GM19035 (cell line): ENCODE data around the gene PKP4.

Source experiments
- ATAC-seq: cut with Tn5 transposase; IDR thresholded peaks from one replicate; pipeline ENCODE4 v1.9.1; 2021; ENCODE audit not compliant: unreplicated experiment

PKP4 gene

DNA sequence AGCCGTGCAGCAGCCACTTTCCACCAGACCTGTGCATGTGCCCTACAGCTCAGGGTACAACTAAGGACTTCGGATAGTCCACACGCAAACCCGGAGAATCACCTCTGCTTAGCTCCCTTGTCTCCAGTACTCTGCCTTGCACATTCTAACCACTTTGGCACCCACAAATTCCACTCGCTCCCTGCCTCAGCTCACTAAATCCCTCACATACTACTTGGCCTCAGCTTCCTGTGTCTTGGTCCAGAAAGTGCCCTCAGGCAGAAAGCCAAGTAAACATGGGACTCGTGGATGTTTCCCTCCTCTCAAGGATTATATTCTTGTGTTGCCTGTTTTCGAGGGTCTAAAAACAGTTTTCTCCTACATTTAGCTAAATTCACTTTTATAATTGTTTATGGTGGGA, 180.6 kb downstream of the PKP4 start:
- no peak for ATAC-seq

DNA sequence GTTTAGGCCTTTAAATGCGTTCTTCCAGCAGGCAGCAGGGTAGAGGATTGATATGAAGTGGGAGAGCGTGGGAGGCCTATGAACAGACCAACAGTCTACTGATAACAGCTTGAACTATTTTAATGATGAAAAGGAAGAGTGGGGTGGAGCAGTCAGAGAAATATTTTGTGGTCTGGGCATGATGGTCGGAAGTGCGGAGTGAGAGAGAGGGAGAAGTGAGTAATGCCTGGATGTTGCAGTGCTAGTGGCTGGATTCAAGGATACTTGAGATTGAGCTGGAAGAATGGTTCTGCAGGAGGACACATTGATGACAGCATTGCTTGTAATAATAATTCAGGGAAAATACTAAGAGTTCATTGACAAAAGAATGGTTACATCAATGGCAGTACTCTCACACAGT, 187.4 kb downstream of the PKP4 start:
- no peak for ATAC-seq

DNA sequence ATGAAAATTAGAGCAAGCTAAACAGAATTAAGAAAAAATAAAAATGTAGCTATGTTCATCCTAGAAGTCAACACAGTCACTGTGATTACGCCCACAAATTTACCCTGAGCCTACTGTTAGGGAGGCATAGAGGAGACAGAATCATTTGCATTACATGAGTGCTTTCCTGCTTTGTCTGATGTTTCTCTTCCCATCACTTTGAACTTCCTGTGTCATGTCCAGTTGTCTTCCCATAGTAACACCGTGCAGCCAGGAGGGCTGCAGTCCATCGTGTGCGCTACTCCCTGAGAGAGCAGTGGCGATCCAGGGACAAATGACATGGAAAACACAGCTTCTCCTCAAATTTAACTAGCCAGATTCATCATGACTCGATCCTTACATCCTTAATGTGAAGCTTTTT, 188.5 kb downstream of the PKP4 start:
- ATAC-seq, result no peak

DNA sequence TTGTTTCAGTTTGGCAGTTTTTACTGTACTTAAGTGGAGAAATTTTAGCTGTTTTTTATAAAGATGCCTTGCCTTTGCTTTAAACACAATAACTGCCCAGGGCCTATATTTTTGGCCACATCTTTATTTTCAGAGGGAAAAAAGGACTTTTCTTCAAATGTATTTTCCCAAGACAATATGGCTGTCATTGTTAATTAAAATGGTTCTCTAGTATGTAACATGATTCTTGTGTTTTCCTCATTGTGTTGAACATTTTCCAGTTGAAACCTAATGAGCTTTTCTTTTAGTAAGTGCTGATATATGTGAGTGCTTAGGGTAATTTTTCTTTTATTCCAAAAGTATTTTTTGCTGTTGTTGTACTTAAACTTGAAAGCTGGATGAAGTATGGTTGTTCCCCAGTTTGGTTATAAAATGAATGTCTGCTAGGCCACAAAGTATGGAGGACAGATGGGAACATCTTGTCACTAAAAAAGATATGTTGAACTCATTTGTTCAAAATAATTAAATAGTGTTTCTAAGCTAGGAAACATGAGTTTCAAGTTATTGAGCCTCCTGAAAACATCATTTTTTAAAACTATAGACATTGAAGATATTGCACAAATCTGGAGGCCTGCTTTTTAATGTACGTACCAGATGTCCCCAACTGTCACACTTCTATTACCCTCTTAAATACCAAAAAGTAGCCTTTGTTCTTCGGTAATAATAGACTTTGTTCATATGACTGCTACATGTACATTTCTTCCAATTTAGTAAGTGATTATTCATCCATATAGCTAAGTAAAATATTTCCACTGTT, 190.9 kb downstream of the PKP4 start:
- no peak for ATAC-seq

DNA sequence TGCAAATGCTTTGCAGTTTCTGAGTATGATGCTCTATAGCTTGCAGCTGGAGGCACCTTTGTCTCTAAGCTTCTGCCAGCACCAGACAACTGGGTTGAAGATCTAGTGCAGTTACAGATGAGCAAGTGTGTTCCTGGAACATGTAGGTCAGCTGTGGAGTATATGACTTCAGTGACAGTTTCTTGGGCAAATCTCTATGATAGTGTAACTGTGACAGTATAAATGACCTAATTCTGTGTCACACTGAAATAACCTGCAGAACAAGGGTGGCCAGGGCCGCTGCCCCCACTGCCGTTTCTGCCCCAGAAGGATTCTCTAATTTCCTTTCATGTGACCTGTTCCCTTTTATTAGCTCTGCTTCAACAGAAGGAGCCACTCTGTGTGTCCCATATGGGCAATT, 193.1 kb downstream of the PKP4 start:
- no peak for ATAC-seq

DNA sequence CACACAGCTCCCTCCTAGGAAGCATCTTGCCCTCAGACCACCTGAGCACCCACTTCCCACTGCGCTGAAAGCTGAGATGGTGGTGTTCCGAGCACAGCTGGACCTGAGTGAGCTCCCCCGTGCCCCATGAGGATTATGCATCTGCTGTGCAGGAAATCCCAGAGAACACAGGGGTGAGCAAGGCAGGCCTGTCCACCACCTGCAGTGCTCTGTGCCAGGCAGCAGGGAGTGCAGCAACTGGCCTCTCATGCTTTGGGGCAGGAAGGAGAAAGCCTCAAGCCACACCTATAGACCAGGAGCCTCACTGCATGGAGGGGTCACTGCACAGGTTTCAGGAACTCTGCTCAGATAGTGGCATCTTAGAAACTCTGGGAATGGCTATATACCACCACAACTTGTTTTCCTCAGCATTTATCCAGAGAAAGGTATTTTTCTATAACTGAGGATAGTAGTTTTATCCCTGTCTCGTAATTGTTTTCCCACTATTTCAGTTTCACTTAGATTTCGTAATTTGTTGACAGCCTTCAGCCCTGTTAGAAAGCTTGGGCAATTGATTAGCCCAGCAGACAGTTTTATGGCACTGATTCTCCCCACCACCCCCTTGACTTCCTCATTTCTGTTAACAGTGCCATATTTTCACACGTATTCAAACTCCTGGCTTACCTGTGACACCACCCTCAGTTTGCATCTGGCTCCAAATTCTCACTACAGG, 194.1 kb downstream of the PKP4 start:
- ATAC-seq, result no peak

DNA sequence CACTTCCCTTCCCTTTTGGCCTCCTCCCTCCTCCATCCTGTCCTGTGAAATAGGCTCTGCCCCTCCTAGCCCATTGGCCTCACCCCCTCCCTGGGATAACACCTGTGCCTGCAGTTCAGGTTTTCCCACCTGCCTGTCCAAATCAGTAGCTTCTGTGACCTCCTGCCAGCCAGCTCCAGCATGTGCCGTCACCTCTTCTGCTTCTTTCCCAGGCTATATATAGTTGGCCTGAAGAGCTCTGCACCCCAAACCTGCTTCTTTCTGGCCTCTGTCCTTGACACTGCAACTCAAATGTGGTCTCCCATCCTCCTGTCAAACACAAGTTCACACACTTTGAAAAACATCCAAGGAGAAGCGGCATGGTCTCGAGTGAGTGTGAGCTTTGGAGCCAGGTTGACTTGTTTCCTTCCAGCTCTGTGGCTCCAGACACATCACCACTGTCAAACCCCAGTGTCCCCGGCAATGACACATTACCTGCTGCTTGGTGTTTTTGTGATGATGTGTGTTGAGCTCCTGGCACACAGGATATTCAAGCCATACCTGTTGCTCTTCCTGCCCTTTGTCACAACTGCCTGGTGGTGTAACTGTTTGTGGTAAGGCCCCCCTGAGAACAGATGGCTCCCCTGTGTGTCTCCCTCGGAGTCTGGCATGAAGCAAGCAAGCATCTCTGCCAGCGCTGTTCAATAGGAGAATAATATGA, 194.8 kb downstream of the PKP4 start:
- ATAC-seq, result no peak

DNA sequence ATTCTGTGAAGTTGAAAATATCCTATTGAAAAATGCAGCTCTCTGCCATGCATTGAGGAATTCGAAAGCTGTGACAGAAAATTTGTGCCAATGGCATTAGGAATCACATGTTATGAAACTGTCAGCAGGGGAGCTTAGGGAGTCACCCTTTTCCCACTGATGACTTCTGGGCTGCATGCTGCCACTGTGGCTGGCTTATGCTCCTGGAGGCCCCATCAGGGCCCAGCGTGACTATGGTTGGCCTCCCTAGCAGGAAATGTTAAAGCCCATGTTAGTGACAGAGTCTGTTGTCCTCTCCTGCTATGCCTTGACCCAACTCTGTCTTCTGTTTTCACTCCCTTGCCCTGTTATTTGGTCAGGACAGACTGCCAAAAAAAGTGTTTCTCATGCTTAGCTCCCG, 198.9 kb downstream of the PKP4 start:
- ATAC-seq, result no peak

DNA sequence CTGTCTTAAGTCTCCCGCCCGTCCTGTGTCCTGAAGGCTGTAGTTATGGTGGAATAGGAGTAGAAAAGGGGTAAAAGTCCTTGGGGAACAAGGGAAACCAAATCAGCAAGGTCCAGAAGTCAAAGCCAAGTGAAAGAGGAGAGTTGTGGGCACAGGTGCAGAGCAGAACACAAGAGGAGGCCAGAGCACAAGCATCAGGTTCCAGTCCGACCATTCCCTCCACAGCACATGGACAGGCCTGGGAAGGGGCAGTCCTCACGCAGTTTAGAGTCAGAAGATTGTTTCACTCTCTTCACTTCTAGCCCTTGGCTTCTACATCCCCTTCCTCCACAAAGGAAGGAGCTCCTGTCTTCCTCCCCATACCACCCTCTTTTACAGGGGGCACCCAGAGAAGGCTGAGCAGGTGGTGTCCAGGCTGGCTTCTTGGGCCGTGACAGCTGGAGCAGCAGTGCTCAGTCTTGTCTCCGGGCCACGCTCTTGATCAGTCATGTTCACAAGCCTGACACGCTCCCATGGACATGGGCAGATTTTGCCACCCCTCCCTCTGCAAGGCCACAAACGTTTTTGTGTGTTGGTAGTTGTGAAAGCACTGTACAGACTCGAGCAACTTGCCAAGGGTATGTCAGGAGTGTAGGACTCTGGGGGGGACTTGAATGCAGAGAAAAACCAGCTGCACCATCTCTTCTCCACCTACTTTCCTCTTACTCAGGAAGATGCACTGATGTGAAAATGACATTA, 199.9 kb downstream of the PKP4 start:
- no peak for ATAC-seq

DNA sequence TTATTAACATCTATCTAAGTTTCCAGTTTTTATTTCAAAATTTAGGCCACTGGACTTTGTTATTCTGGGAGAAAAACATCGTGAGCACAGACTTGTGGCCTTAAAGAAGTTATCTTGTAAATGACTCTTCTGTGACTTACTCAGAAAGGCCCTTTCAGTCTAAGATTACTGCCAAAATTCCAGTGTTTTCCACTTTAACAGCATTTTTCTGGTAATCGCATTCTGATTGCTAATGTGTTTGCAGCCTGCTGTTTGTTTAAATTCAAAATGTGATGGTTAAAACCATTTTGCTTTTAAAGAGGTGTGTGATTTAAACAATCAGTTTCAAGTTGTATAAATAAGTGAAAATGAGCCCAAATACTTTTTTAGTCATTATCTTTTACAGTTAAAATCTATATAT, 201.6 kb downstream of the PKP4 start:
- no peak for ATAC-seq

DNA sequence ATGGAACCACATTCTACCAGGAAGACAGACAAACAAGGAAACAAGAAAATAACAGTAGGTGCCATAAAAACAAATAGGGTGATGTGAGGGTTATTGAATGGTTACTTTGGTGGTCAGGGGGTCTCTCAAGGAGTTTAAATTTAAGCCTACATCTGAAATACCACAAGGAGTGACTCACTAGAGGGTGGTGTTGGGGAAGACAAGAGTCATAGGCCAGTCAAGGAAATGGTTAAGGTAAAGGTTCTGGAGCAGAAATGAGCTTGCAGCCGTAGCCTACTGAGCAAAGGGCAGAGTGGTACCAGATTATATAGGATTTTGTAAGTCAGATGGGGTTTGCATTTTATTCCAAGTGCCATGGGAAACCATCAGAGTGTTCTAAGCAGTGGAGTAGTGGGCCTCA, 202.7 kb downstream of the PKP4 start:
- no peak for ATAC-seq

DNA sequence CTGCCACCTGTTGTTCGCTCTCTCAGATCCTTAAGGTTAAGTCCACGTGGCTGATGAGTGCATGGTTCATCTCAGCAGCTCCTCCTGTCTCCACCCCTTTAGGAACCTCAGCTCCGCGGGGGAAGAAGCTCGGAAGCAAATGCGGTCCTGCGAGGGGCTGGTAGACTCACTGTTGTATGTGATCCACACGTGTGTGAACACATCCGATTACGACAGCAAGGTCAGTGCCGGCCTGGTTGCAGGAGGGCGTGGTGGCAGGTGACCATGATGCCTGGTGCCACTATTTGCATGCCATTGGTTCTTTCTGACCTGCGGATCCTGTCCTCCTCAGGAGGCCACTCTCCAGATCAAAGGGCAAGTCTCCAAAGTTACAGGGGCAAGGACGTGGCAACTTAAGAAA, 204.5 kb downstream of the PKP4 start:
- ATAC-seq, result no peak

DNA sequence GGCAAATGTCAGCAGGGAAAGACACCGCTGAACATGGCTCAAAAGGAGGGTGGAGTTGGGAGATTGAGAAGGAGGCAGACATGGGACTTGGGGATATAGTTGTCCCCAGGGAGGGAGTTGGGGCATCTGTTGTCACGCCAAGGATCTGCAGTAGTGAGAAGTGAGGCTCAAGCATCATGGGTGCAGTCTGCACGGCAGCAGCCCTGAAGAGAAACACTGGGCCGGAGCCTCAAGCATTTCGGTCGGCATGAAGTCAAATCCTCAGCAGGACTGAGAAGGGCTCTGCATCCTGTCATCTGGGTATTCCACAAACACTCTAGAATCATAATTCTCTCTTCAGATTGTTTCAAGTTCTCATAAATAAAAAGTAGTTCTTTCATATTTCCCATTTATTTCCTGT, 205.7 kb downstream of the PKP4 start:
- ATAC-seq, result no peak

DNA sequence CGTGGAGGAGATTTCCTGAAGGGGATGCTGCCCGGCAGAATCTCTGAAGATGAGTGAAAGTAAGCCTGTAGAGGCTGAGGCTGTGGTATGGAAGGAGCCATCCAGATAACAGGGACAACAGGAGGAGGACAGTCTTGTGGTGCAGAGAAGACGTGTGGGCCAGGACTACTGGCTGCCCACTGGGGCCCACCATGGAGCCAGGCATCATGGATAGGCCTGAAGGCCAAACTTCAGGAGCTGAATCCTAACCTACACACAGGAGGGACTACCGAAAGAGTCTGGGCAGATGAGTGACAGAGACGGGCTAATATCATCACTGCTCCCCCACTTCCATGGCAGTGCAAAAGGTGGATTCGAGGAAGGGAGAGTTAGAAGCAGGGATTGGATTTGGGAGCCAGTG, 207.0 kb downstream of the PKP4 start:
- ATAC-seq, result no peak

DNA sequence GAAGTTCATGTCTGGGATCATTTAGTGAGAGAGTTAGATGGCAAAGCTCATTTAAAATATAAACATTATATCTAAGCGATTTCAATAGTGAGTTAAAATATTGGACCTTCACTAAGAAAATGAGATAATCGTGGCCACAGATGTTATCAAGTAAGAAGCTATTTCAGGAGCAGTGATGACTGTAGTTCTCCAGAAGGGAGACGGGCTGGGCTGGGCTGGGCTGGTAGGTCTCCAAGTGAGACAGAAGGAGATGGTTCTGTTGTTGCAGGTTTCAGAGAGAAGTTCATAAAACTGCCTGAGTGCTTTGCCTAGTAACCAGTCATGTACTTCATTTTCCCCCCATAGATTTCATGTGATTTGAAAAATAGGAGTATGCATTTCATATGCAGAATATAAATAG, 208.2 kb downstream of the PKP4 start:
- ATAC-seq, result no peak

DNA sequence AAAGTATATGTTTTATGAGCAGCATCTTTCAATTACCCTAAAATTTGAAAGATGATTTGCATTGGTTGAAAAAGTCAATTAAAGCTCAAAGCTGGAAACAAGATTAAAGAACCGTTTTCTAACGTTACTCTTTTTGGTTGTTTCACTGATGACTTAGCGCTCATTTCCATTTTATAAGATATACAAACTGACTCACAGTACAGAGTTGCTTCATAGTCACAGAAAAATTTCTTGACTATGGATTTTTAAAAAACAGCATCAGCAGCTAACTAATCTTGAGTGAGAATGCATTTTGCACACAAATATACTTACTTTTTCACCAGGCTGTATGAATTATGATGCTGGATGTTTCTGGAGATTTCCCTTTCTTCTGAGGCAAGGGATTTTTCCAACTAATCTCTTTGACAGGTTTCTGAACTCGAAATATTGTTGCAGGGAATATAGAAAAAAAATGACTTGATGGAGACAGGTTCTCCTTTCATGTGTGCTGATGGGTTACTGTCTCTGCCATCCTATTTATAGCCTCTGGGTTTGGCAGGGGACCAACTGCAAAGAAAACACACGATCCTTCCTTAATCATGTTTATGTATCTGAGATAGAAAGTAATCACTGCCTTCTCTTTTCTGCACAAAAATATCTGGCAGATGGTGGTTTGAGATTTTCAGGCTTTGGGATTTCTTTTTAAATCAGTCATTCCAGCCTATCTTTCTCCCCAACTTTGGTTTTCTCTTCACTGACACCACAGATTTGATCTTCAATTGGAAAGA, 209.0 kb downstream of the PKP4 start:
- no peak for ATAC-seq

DNA sequence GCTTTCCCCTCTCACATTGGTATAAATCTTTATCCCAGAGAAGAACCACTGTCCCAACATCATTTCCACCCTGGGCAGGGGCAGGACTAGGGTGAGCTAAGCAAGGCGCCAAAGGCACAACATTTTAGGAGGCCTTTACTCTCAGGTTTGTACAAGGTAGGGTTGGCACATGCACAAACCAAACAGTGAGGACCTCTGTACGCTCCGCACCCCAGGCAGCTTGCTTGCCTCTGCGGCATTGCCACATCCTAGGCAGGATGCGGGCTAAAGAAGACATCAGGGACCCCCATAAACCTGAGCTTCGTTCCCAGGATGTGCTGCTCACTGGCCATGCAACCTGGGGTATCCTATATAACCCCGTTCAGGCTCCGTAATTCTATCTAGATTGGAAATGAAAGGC, 210.2 kb downstream of the PKP4 start:
- ATAC-seq, result no peak

DNA sequence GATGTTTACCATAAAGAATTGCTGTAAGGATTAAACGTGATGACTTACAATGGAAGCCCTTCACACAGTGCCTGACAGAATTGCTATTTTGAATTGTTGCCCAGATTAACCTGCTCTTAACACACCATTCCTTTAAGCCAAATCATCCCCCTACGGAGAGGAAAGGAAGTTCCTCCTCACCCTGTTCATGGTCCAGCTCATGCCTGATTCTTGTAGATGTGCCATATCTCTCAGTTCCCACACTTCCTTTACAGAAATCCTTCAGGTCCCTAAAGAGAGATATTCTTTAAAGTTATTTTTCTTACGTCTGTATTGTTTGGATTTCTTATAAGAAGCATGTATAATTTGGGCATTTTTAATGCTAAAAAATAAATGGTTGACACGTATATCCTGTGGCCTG, 210.8 kb downstream of the PKP4 start:
- ATAC-seq, result no peak

DNA sequence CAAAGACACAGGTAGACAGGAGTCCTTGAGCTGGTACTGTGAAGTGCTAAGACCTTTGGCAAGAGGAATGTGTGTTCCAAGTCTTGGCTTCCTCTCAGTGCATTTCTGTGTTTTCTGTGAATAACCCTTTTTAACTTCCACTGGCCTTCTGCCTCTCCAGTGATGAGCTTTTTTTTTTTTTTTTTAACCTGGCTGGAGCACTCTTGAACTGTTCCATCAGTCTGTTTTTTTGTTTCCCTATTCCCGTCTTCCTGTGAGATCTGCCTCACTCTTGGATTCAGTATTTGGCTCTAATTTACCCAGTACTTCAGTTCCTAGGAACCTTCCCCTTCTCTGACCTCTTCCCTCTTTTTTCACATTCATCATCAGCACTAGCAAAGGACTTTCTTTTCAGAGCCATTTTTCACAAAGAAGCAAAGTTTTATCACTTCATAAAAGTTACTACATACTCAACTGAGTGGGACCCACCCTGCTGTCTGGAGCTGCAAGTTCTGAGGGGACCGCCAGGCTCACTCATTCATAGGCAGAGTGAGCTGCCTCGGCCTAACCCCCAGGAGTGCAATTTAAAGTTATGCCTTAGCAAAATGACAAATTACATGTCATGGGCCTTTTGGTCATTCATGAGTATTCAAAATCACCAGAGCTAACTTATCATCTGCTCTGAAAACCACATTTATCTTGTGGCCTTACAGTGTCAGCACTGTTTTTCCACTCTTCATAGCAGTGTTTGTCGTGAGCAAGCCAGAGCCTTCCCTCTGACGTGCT, 211.4 kb downstream of the PKP4 start:
- ATAC-seq, result no peak

DNA sequence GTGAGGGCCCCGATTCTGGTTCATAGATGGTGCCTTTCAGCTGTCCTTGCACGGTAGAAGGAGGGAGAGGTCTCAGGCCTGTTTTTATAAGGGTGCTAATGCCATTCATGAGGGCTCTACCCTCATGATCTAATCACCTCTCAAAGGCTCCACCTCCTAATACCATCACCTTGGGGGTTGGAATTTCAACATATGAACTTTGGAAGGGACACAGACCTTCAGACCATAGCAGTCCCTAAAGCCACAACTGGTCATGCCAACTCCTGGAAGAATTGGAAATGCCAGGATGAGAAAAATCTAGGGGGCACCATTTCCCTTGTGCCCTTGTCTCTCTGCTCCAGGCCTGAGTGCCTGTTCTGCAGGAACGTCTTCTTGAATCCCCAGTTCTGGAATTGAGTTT, 213.5 kb downstream of the PKP4 start:
- no peak for ATAC-seq
